BJ (cell line): ENCODE data around the gene B4GALT6. TPM values are rescaled to one million over a fixed set of nuclear protein-coding genes. Genes with fewer than 3 reads are reported as not detected.

Source experiments
- CTCF ChIA-PET: fragments of 350-600 bp; formaldehyde crosslinking; extraction: SDS; loops from one replicate; lab custom pipeline; 2021; ENCODE audit warnings: antibody characterized with exemption, inconsistent platforms; lab: Yijun Ruan, JAX
- POLR2A ChIA-PET: fragments of 300-600 bp; sonication (Branson Sonifier 250); formaldehyde crosslinking; extraction: SDS; loops from one replicate; lab custom pipeline; 2021; ENCODE audit warnings: antibody characterized with exemption; lab: Charles Lee
- DNase-seq: peaks from one replicate; pipeline ENCODE4 v3.0.0-alpha.2; 2011; ENCODE audit warnings: low read depth
- H3K27me3 ChIP-seq: 2 replicates; pipeline ENCODE4 v1.6.0; 2011; ENCODE audit warnings: low read length; ENCODE audit not compliant: control insufficient read depth, insufficient read depth
- H3K36me3 ChIP-seq: 2 replicates; pipeline ENCODE4 v1.5.1; 2011; ENCODE audit warnings: low read length; ENCODE audit not compliant: control insufficient read depth, insufficient read depth
- H3K4me3 ChIP-seq: 2 replicates; pipeline ENCODE4 v1.5.1; 2011; ENCODE audit warnings: low read depth, mild to moderate bottlenecking, control low read depth, low read length
- CTCF ChIP-seq: IDR thresholded peaks from 2 replicates; pipeline ENCODE4 v1.5.1; 2011; ENCODE audit warnings: low read depth, mild to moderate bottlenecking, control low read depth, inconsistent platforms, low read length, moderate library complexity; ENCODE audit not compliant: insufficient read depth
- polyA plus RNA-seq: library from polyadenylated mRNA; depleted of rRNA; stranded (reverse); fragments of >200 nt; gene quantifications from 2 replicates; pipeline ENCODE4 v1.2.3, GENCODE V29; 2011; rRNA removed

The B4GALT6 gene
- polyA plus RNA-seq, 1 experiment, result 0.26 TPM

DNA sequence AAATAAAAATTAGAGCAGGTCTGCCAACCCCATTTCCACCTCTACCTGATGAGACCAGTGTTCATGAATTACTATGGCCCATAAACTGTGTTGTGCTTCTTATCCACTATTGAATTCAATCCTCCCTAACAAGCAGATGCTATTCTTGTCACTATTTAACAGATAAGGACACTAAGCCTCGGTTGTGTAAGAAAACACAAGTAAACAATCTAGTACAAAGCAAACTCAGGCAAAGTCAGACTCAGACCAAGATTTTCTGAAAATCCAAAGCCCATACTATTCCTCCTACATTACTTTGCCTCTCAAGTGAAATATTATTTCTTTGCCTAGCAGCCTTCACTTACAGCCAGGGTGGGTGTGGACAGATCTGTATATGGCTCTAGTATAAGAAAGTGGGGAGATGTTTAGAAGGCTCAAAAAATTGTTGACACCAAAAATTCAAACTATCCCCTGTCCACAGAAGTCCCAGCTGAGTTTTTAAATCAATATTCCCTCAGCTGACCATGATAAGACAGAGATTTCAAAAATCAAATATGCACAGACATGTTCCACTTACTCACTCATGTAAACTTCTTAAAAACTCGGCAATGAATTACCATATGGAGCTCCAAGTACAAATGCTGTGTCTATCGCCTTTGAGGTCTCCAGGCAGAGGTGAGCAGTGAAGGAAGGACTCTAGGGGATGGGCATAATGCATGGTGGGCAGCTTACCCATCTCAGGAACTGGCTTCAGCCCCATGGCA lies 108.7 kb downstream of the B4GALT6 start:
- no peak for DNase-seq
- Histone ChIP-seq H3K27me3 (no peaks in the 10 kb centered on the region), H3K4me3 (no peak overlapping the region), H3K36me3 (no peaks in the 10 kb centered on the region)
- CTCF ChIA-PET, result interaction anchor here (1.0 kb wide), 1 partner anchor 19 kb away, joined by 4 read pairs; no protein-coding TSS in a partner anchor
- no peak for TF ChIP-seq CTCF
- POLR2A ChIA-PET, result no interaction called here

GRCh38 chr18:31574359-31574758 lies 110.0 kb downstream of the B4GALT6 start:
- ChIA-PET POLR2A (no interaction called here), CTCF (interaction anchor here (1.1 kb wide), 1 partner anchor 9 kb away, joined by 3 read pairs; no protein-coding TSS in a partner anchor)
- DNase-seq, result no peak
- Histone ChIP-seq H3K4me3 (no peak overlapping the region), H3K36me3 (no peaks in the 10 kb centered on the region), H3K27me3 (no peaks in the 10 kb centered on the region)
- no peak for TF ChIP-seq CTCF

Other genes with a start within 250 kb of the B4GALT6 start
- gene DSG3, start 236.8 kb downstream of the B4GALT6 start, polyA plus RNA-seq, result not detected in 2 replicates
- 0.01 TPM in 2 replicates for gene DSG2, start 186.4 kb downstream of the B4GALT6 start, polyA plus RNA-seq
- gene TTR, start 92.7 kb downstream of the B4GALT6 start, polyA plus RNA-seq, result not detected in 2 replicates
- not detected in 2 replicates for gene SLC25A52, start 76.3 kb upstream of the B4GALT6 start, polyA plus RNA-seq